Mesodermal cell (in vitro differentiated cells): Measurements from ENCODE around the gene ATXN10.
A peak's percentile ranks its signal among the peaks of the same experiment; 100 is the strongest.

ENCODE experiments used
- H3K27ac ChIP-seq: 2 replicates; pipeline ENCODE4 v1.7.0; 2013; ENCODE audit warnings: mild to moderate bottlenecking, low read depth, low read length, moderate library complexity; ENCODE audit not compliant: severe bottlenecking
- H3K36me3 ChIP-seq: 2 replicates; pipeline ENCODE4 v1.7.1; 2013; ENCODE audit warnings: mild to moderate bottlenecking, low read length, moderate library complexity; ENCODE audit not compliant: control insufficient read depth, insufficient read depth
- H3K4me1 ChIP-seq: one replicate; pipeline ENCODE4 v1.7.1; 2013; ENCODE audit warnings: mild to moderate bottlenecking, low read length; ENCODE audit not compliant: insufficient read depth, control insufficient read depth, poor library complexity, severe bottlenecking
- H3K4me3 ChIP-seq: 2 replicates; pipeline ENCODE4 v1.7.0; 2013; ENCODE audit warnings: low read length, control low read depth, mild to moderate bottlenecking; ENCODE audit not compliant: insufficient read depth, poor library complexity, severe bottlenecking; ENCODE audit errors: extremely low read depth
- H3K9me3 ChIP-seq: 2 replicates; pipeline ENCODE4 v1.7.1; 2013; ENCODE audit warnings: mild to moderate bottlenecking, low read length, moderate library complexity; ENCODE audit not compliant: control insufficient read depth
- WGBS, 2 experiments: methylation state at CpG; one replicate each; pipeline ENCODE4 v1.1.5; 2013; ENCODE audit warnings: missing lambda C conversion rate in 2 of 2; ENCODE audit not compliant: insufficient coverage in 2 of 2; 5-methylcytosine and 5-hydroxymethylcytosine counted together

The ATXN10 gene

DNA sequence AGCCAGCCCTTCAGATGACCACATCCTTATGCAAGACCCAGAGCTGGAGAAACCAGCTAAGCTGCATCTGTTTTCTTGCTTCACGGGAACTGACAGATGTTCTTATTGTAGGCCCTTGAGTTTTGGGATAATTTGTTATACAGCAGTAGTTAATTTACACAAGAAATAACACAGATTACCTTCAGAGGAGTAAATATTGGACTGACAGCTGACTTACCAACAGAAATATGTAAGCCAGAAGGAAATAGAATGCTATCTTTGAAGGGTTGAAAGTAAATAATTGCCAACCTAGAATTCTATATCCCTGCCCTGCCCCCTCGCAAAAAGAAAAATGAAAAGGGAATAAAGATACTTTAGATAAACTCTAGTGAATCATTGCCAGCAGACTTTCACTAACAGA is 181.2 kb downstream of the ATXN10 start:
- H3K36me3 ChIP-seq, result peaks cover 66% of the 10 kb centered on the region
- H3K27ac ChIP-seq, result no peak overlapping the region
- WGBS, 2 experiments, result no CpG with 5 or more reads among the region's 2 CpGs
- H3K4me3 ChIP-seq, result no peak overlapping the region
- peaks cover 10% of the 10 kb centered on the region for H3K9me3 ChIP-seq
- H3K4me1 ChIP-seq, result no peaks in the 10 kb centered on the region

DNA sequence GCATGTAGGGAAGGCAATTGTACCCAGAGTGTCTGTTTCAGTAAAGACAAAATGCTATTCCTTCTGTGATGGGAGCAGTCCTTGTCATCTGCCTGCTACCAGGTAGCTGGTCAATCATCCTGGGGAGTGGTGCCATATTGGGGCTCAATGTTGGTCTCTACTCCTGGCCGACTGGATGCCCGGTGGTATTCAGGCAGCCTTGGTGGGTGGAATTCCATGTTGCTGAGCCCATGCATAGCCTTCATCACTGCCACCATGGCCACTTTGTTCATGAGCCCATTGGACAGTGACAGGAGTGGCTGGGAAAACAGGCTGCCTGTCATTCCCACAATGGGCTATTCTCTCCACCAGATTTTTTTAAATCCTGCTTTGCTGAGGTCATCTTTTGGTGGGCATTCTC is 184.3 kb downstream of the ATXN10 start:
- no peaks in the 10 kb centered on the region for H3K4me1 ChIP-seq
- no peak overlapping the region for H3K4me3 ChIP-seq
- WGBS, 2 experiments, result 100% methylated on average over 2 of the region's 2 CpGs
- H3K27ac ChIP-seq, result no peak overlapping the region
- peaks cover 46% of the 10 kb centered on the region for H3K36me3 ChIP-seq
- peaks cover 10% of the 10 kb centered on the region for H3K9me3 ChIP-seq

DNA sequence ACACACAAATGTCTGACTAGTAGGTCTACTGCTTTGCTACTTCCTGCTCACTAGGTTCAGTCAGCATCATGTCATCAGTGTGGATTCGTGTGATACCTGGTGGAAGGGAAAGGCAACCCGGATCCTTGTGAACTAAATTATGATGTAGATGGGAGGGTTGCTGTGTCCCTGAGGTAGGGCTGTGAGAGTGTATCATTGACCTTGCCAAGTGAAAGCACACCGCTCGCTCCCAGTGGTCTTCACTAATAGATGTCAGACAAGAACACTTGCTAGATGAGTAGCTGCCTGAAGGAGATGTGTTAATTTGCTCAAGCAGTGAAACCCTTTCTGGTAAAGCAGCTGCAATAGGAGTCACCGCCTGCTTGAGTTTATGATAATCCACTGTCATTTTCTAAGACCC is 185.9 kb downstream of the ATXN10 start:
- peaks cover 30% of the 10 kb centered on the region for H3K36me3 ChIP-seq
- 93 to 95% methylated on average over 4 to 5 of the region's 5 CpGs for WGBS, 2 experiments
- no peak overlapping the region for H3K27ac ChIP-seq
- no peaks in the 10 kb centered on the region for H3K4me1 ChIP-seq
- peaks cover 3% of the 10 kb centered on the region for H3K9me3 ChIP-seq
- H3K4me3 ChIP-seq, result no peak overlapping the region

DNA sequence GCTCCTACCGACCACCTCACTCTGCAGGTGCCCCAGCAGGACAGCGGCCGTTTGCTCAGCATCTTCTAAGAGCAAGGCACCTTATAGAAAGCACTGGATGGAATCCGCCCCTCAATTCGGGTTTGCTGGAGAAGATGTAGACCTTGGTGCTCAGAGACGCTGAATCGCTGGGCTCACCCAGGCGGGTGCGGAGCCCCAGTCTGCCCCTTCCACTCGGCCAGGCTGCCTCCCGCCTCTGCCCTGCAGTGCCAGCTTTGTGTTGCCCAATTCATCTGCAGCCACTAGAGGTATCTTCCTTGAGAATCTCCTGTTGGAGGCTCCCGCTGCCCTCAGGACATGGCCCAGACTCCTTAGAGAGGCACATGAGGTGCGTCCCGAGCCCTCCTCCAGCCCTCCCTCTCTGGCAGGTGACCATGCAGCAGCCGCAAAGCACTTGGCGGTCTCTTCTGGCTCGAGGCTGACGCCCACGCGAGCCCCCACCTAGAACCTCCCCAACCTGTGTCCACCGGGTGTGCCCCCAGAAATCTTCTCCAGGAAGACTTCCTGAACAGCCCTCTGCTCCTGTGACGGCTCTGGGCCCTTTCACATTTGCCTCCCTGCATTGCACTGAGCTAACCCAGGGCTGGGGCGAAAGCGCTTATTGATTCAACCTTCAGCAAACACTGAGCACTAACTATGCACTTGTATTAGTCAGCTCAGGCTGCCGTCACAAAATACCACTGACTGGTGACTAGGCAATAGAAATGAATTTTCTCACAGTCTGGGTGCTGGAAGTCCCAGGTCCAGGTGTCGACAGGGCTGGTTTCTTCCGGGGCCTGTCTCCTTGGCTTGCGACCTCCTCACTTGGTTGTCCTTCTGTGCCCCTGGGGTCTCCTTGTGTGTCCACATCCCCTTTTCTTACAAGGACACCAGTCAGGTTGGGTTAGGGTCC is 187.9 kb downstream of the ATXN10 start:
- Histone ChIP-seq H3K36me3 (peaks cover 18% of the 10 kb centered on the region), H3K4me3 (no peak overlapping the region), H3K27ac (no peak overlapping the region), H3K9me3 (no peaks in the 10 kb centered on the region), H3K4me1 (peaks cover 3% of the 10 kb centered on the region)
- WGBS, 2 experiments, result 94 to 96% methylated on average over 27 to 28 of the region's 28 CpGs

DNA sequence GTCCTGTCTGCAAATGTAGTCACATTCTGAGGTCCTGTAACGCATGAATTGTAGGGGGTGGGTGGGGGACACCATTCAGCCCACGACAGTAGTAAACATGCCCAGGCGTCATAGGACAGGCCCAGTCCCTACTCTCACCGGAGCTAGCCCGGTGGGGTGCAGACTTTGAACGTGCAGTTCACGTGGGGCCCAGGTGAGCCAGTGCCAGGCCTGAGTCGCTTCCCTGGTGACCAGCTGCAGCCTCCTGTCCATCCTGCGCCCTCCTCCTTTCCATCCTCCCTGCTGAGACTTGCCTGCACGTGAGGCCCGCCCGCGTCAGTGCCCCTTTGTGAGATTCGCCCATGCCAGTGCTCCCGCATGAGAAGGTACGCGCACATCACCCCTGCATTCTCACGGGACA is 188.6 kb downstream of the ATXN10 start:
- Histone ChIP-seq H3K27ac (no peak overlapping the region), H3K9me3 (no peaks in the 10 kb centered on the region), H3K4me3 (no peak overlapping the region), H3K4me1 (peaks cover 5% of the 10 kb centered on the region), H3K36me3 (peaks cover 15% of the 10 kb centered on the region)
- 91 to 93% methylated on average over 16 to 17 of the region's 18 CpGs for WGBS, 2 experiments

DNA sequence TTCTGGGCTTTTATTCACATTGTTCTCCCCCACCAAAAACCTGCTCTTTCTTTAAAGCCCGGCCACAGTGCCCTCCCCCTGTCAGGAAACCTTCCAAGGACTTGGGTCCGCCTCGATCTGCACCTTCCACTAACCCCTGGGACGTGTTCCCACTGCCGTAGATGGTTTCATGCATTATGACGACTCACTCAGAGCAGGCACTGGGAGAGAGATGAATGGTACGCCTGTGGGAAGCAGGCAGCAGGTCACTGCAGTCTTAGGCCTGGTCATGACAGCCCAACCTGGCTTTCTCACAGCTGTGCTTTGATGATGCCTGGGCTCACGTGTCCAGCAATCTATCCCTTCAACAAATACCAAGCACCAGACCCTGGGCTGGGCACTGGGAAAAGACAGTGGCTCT is 189.6 kb downstream of the ATXN10 start:
- WGBS, 2 experiments, result 85 to 86% methylated on average over 6 to 8 of the region's 8 CpGs
- no peak overlapping the region for H3K27ac ChIP-seq
- H3K4me1 ChIP-seq, result peaks cover 5% of the 10 kb centered on the region
- no peaks in the 10 kb centered on the region for H3K9me3 ChIP-seq
- peaks cover 9% of the 10 kb centered on the region for H3K36me3 ChIP-seq
- H3K4me3 ChIP-seq, result no peak overlapping the region

DNA sequence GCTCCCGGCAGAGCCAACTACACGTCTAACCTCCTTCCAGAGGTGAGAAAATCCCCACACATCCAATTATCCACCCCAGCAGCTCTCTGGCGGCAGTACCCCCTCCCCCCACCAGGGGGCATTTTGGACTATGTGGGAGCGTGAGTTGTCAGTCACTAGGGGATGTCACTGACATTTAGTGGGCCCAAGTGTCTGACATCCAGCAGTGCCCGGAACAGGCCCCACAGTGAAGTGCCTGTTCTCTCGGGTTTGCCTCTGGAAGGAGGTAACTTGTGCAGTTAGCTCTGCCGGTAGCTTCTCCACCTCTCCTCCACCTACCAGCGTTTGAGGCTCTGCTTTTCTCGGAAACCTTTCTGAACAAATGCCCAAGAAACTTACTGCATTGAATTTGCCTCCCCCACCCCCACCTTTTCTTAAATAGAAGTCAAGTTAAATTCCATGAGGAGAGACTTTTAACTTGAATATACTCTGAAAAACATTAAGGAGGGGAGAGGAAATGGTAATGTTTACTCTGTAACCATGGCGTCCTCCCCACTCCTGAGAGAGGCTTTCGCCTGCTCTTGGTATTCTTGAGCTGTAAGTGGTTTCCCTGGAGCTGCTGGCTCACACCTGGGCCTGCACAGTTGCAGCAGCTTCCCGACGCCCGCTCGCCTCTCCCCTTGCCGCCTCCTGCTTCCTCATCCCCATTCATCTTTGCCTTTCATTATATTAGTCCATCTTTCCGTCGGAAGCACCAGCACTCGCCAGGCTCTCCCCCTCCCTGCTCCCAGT is 192.5 kb downstream of the ATXN10 start:
- H3K27ac ChIP-seq, result no peak overlapping the region
- peaks cover 15% of the 10 kb centered on the region for H3K4me1 ChIP-seq
- H3K36me3 ChIP-seq, result peaks cover 2% of the 10 kb centered on the region
- H3K9me3 ChIP-seq, result no peaks in the 10 kb centered on the region
- WGBS, 2 experiments, result 54 to 63% methylated on average over 6 to 12 of the region's 19 CpGs
- H3K4me3 ChIP-seq, result no peak overlapping the region

DNA sequence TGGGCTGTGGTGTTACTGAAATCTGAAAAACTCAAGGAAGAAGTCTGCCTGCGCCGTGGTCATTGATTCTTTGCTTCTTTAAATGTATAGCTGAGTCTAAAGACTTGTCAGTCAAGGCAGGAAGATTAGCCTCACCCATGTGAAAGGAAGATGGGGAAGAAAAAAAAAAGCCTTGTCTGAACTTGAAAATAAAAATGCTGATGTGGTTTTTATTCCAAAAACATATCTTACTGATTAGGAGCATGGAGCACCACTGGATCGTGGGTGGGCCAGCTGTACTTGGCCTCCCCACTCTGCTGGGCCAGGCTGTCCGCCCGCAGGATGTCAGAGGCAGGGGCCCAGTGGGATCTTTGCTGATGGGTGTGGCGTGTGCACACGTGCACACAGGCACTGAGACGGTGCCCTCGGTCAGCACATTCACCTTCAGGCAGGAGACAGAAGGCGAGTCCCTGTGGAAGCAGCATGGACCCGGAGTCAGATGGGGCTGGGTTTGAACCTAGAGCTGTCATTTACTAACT is 193.4 kb downstream of the ATXN10 start:
- 94 to 96% methylated on average over 11 of the region's 11 CpGs for WGBS, 2 experiments
- Histone ChIP-seq H3K27ac (no peak overlapping the region), H3K4me1 (peaks cover 15% of the 10 kb centered on the region), H3K4me3 (no peak overlapping the region), H3K9me3 (no peaks in the 10 kb centered on the region), H3K36me3 (no peaks in the 10 kb centered on the region)

DNA sequence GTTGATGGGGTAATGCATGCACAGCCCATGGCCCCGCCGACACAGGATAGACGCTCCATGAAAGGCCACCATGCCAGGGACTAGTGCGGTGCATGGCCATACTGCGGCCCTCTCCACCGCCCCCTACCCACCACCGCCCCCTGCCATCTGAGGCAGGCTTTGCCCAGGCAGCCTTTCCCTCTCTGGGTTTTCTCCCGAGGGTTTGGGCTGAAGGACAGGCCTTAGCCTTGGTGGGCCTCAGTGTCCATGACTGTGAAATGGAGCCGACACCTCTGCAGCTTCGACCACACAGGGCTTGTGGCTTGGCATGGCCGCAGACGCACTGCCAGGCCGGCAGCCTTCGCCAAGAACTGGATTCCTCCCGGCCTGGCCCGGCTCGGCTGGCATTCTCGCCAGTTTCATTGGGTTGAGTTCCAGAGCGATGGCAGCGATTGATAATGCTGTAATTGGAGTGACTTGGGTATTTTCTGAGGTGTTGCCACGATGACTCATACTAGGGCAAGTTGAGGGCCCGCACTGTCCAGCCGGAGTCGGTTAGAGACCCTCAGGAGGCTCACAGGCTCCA is 194.0 kb downstream of the ATXN10 start:
- Histone ChIP-seq H3K36me3 (no peaks in the 10 kb centered on the region), H3K9me3 (no peaks in the 10 kb centered on the region), H3K4me1 (peaks cover 15% of the 10 kb centered on the region), H3K4me3 (no peak overlapping the region), H3K27ac (no peak overlapping the region)
- 93% methylated on average over 22 to 23 of the region's 24 CpGs for WGBS, 2 experiments

DNA sequence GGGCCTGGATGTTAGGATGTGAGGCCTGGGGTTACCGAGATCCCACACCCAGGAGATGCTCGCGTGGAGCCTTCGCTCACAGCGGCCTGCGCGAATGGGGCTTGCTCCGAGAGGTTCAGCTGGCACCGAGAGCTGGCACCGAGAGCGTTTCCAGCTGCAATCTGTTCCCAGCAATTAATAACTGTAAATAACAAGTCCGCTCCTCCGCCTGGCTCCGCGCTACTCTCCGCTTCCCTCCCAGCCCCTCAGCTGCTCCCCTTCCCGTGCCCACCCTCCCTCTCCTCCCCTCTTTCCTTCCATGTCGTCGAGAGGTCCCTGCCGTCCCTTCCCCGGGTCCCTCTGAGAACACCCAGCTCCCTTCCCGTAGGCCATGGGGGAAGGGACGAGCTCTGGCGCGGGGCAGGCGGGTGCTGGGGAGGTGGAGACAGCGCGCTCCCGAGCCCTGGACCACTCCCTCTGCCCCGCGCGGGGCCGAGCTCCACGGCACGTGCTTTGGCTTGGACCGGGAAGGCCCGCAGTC is 194.6 kb downstream of the ATXN10 start:
- Histone ChIP-seq H3K36me3 (no peaks in the 10 kb centered on the region), H3K27ac (no peak overlapping the region), H3K4me1 (peaks cover 15% of the 10 kb centered on the region), H3K4me3 (peak overlapping the region; percentile 26), H3K9me3 (no peaks in the 10 kb centered on the region)
- 47 to 57% methylated on average over 28 to 37 of the region's 37 CpGs for WGBS, 2 experiments
